Measurements from ENCODE around the gene SESN1. TPM values are rescaled to one million over a fixed set of nuclear protein-coding genes. Genes with fewer than 3 reads are reported as not detected.

The SESN1 gene
- total RNA-seq, 1 donor from 2014 or later: 58.9 TPM

DNA sequence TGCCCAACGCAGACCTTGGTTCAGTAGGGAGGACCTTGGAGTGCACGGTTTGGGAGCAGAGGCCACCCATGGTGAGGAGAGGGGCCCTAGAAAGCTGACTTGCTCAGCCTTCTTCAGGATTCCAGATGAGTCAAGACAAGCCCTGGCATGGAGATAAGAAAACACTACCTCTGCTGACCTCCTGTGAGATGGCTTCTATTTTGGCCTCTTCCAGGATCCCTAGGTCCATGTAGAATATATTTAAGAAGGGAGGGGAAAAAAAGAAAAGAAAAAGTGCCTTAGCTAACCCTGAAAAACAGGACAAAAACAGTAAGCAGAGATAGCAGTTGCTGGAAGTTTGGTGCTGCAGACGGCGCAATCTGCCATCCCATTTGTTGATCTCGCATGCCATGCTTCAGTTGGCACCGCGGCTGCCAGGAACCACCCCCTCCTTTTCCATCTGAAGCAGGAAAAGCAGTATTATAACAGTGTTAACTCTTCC, 146.4 kb downstream of the SESN1 start:
- Histone ChIP-seq H3K27ac (peak overlapping the region; percentile 89), H3K36me3 (no peaks in the 10 kb centered on the region), H3K4me1 (peaks cover 77% of the 10 kb centered on the region), H3K27me3 (no peaks in the 10 kb centered on the region), H3K4me3 (no peak overlapping the region), H3K9me3 (no peaks in the 10 kb centered on the region)
- intact Hi-C loops (cut with DNase I): loop anchor here (10.0 kb wide), 1 partner anchor 57 kb away; no protein-coding TSS in a partner anchor
- TF ChIP-seq POLR2A (IDR thresholded peaks at IDR 0.05) (no peak), CTCF (IDR thresholded peaks at IDR 0.05) (no peak), POLR2AphosphoS5 (IDR thresholded peaks at IDR 0.05; ENCODE audit: insufficient read depth in 1 of 2, low read depth in 1 of 2) (no peak)
- no peak for DNase-seq (ENCODE audit: extremely low spot score in 2 of 2)

- intact Hi-C loops (cut with DNase I): loop anchor here (10.0 kb wide), 1 partner anchor 58 kb away; no protein-coding TSS in a partner anchor
- TF ChIP-seq CTCF (IDR thresholded peaks at IDR 0.05) (no peak), POLR2A (IDR thresholded peaks at IDR 0.05) (no peak), POLR2AphosphoS5 (IDR thresholded peaks at IDR 0.05; ENCODE audit: insufficient read depth in 1 of 2, low read depth in 1 of 2) (peak in 1 of 2 donors; percentile 57)
- no peak for DNase-seq (ENCODE audit: extremely low spot score in 2 of 2)
- H3K4me3 ChIP-seq: no peak overlapping the region
- H3K27me3 ChIP-seq: no peaks in the 10 kb centered on the region
- peak overlapping the region; percentile 89 for H3K27ac ChIP-seq
- no peaks in the 10 kb centered on the region for H3K9me3 ChIP-seq
- peaks cover 83% of the 10 kb centered on the region for H3K4me1 ChIP-seq
- H3K36me3 ChIP-seq: no peaks in the 10 kb centered on the region
These were observed 147.4 kb downstream of the SESN1 start for GRCh38 chr6:108947114-108947854.

- intact Hi-C loops (cut with DNase I): loop anchor here (10.0 kb wide), 1 partner anchor 58 kb away; no protein-coding TSS in a partner anchor
- H3K4me1 ChIP-seq: peaks cover 83% of the 10 kb centered on the region
These were observed 148.0 kb downstream of the SESN1 start for GRCh38 chr6:108946695-108947094.

GRCh38 chr6:108945681-108946159, 148.9 kb downstream of the SESN1 start:
- Histone ChIP-seq H3K27ac (peak overlapping the region; percentile 89), H3K4me3 (peak overlapping the region in 1 of 2 donors; percentile 26), H3K4me1 (peaks cover 83% of the 10 kb centered on the region), H3K9me3 (no peaks in the 10 kb centered on the region), H3K36me3 (no peaks in the 10 kb centered on the region), H3K27me3 (no peaks in the 10 kb centered on the region)
- intact Hi-C loops (cut with DNase I): loop anchor here (10.0 kb wide), 1 partner anchor 59 kb away; no protein-coding TSS in a partner anchor
- TF ChIP-seq CTCF (IDR thresholded peaks at IDR 0.05) (no peak), POLR2A (IDR thresholded peaks at IDR 0.05) (no peak), POLR2AphosphoS5 (IDR thresholded peaks at IDR 0.05; ENCODE audit: insufficient read depth in 1 of 2, low read depth in 1 of 2) (peak in 1 of 2 donors; percentile 72)
- no peak for DNase-seq (ENCODE audit: extremely low spot score in 2 of 2)

More at GRCh38 chr6:108946695-108947094, 148.0 kb downstream of the SESN1 start:
- no peak for TF ChIP-seq CTCF (IDR thresholded peaks at IDR 0.05)
- H3K27me3 ChIP-seq: no peaks in the 10 kb centered on the region
- DNase-seq (ENCODE audit: extremely low spot score in 2 of 2): no peak
- no peak overlapping the region for H3K4me3 ChIP-seq
- no peaks in the 10 kb centered on the region for H3K9me3 ChIP-seq
- H3K36me3 ChIP-seq: no peaks in the 10 kb centered on the region
- peak overlapping the region; percentile 89 for H3K27ac ChIP-seq

Measured in vagina (tissue), 2 donors.